Karpas-422 (cell line): ENCODE data around the gene CRISPLD2. TPM values are rescaled to one million over a fixed set of nuclear protein-coding genes. Genes with fewer than 3 reads are reported as not detected.

Experiments used
- DNase-seq: peaks from one replicate; pipeline ENCODE4 v3.0.0-alpha.2; 2015
- H2AFZ ChIP-seq: fragments of 200-600 bp; sonication (generic); 2 replicates; pipeline ENCODE4 v1.6.1; 2014; ENCODE audit warnings: antibody characterized with exemption, low read length, mixed read lengths
- H3K27ac ChIP-seq: fragments of 200-600 bp; sonication (generic); 2 replicates; pipeline ENCODE4 v1.5.1; 2014; ENCODE audit warnings: mild to moderate bottlenecking, low read length, moderate library complexity
- H3K27me3 ChIP-seq: fragments of 200-600 bp; sonication (generic); 2 replicates; pipeline ENCODE4 v1.6.1; 2014; ENCODE audit warnings: low read length, mixed read lengths
- H3K36me3 ChIP-seq: fragments of 200-600 bp; sonication (generic); 2 replicates; pipeline ENCODE4 v1.6.1; 2014; ENCODE audit warnings: low read length, mixed read lengths; ENCODE audit not compliant: insufficient read depth
- H3K4me1 ChIP-seq: fragments of 200-600 bp; sonication (generic); 2 replicates; pipeline ENCODE4 v1.6.1; 2014; ENCODE audit warnings: mild to moderate bottlenecking, low read length, mixed read lengths
- H3K4me2 ChIP-seq: fragments of 200-600 bp; sonication (generic); 2 replicates; pipeline ENCODE4 v1.6.1; 2014; ENCODE audit warnings: low read length, low read depth, mild to moderate bottlenecking; ENCODE audit not compliant: poor library complexity, severe bottlenecking
- H3K4me3 ChIP-seq: fragments of 200-600 bp; sonication (generic); 2 replicates; pipeline ENCODE4 v1.5.1; 2014; ENCODE audit warnings: mild to moderate bottlenecking, antibody characterized with exemption, low read length, mixed read lengths
- H3K79me2 ChIP-seq: fragments of 200-600 bp; sonication (generic); 2 replicates; pipeline ENCODE4 v1.6.1; 2014; ENCODE audit warnings: mild to moderate bottlenecking, low read length, mixed read lengths
- H3K9ac ChIP-seq: fragments of 200-600 bp; sonication (generic); 2 replicates; pipeline ENCODE4 v1.6.0; 2014; ENCODE audit warnings: low read length
- H3K9me2 ChIP-seq: fragments of 200-600 bp; sonication (generic), shearing (Covaris generic); replicated peaks from 2 replicates; pipeline ENCODE4 v1.6.0; 2014; ENCODE audit warnings: mild to moderate bottlenecking, low read length, moderate library complexity; ENCODE audit not compliant: insufficient read depth
- H3K9me3 ChIP-seq: fragments of 300-700, 200-600 bp; sonication (generic); 2 replicates; pipeline ENCODE4 v1.6.1; 2014; ENCODE audit warnings: low read length, mixed read lengths
- H4K20me1 ChIP-seq: fragments of 200-600 bp; sonication (generic); 2 replicates; pipeline ENCODE4 v1.6.1; 2014; ENCODE audit warnings: mild to moderate bottlenecking, antibody characterized with exemption, low read length, low read depth; ENCODE audit not compliant: insufficient read depth
- total RNA-seq: library from RNA; depleted of rRNA; stranded (reverse); fragments of >200 nt; shearing (Covaris generic); gene quantifications from 2 replicates; pipeline ENCODE4 v1.2.3, GENCODE V29; 2014; ENCODE audit warnings: low replicate concordance; rRNA removed

Gene CRISPLD2, protein sequence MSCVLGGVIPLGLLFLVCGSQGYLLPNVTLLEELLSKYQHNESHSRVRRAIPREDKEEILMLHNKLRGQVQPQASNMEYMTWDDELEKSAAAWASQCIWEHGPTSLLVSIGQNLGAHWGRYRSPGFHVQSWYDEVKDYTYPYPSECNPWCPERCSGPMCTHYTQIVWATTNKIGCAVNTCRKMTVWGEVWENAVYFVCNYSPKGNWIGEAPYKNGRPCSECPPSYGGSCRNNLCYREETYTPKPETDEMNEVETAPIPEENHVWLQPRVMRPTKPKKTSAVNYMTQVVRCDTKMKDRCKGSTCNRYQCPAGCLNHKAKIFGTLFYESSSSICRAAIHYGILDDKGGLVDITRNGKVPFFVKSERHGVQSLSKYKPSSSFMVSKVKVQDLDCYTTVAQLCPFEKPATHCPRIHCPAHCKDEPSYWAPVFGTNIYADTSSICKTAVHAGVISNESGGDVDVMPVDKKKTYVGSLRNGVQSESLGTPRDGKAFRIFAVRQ
- total RNA-seq: not detected in 2 replicates

DNA sequence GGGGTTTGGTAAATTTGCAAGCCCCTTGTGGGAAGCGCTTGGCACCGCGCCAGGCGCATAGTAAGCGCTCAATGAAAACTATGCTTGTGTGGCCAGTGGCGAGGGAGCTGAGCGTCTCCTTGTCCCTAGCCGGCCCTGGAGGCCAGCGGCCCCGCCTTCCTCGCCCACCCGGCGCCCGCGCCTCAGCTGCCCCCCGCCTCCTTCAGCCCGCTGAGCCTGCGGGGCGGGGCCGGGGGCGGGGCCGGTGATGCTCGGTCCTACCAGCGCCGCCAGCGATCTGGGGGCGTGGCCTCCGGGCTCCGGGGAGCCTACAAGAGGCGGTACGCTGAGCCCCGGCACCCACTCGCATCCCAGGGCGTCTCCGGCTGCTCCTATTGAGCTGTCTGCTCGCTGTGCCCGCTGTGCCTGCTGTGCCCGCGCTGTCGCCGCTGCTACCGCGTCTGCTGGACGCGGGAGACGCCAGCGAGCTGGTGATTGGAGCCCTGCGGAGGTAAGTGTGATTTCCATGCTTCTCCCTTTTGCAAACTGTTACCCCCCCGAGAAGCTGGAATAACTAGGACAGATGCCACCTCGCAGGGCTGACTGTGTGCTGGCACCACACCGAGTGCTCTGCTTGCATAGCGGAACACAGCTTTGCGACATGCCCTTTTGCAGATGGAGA is at the start of gene CRISPLD2:
CRISPLD2 (plus strand) TSS at position 342 of the 661 bp plus-strand sequence. CDS start 18,511 bp downstream, outside the sequence.
- 0 out of 2 replicates have a peak, but pooled peaks cover 3% of the 10 kb centered on the region for H4K20me1 ChIP-seq
- no peak within 1 kb of the TSS for H3K27ac ChIP-seq
- no peaks in the 10 kb centered on the region for H3K4me1 ChIP-seq
- no peaks in the 10 kb centered on the region for H3K9me3 ChIP-seq
- no peak within 1 kb of the TSS for H3K9ac ChIP-seq
- no peaks in the 10 kb centered on the region for H3K27me3 ChIP-seq
- no peaks in the 10 kb centered on the region for H3K79me2 ChIP-seq
- DNase-seq: no peak
- no peaks in the 10 kb centered on the region for H3K9me2 ChIP-seq
- no peak within 1 kb of the TSS for H2AFZ ChIP-seq
- H3K4me2 ChIP-seq: no peak within 1 kb of the TSS
- H3K4me3 ChIP-seq: no peak within 1 kb of the TSS
- H3K36me3 ChIP-seq: no peaks in the 10 kb centered on the region

DNA sequence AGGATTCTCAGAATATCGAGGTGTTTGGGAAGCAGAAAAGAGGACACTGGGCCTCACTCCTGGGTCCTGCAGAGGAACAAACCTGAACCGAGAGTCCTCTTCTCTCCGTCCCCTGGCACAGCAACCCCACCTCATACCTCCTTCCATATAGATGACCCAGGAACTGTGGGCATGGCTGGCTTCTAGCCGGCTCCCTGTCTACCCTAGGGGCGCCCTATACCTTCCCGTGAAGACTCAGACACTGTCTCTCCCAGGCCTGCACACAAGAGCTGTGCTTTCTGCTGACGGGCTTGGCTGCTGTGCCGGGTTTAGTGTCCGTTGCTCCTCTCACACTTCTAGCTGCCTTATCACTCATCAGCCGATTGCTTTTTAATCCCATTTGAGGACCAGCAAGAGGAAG is 46.5 kb upstream of the CRISPLD2 start:
- Histone ChIP-seq H3K27me3 (no peaks in the 10 kb centered on the region), H3K79me2 (peaks cover 18% of the 10 kb centered on the region), H3K27ac (no peak overlapping the region), H2AFZ (no peak overlapping the region), H3K4me1 (no peaks in the 10 kb centered on the region), H3K4me2 (no peak overlapping the region), H3K9me2 (no peaks in the 10 kb centered on the region), H3K9me3 (no peaks in the 10 kb centered on the region), H3K9ac (no peak overlapping the region), H3K36me3 (peaks cover 47% of the 10 kb centered on the region), H3K4me3 (no peak overlapping the region), H4K20me1 (no peaks in the 10 kb centered on the region)
- DNase-seq: no peak

DNA sequence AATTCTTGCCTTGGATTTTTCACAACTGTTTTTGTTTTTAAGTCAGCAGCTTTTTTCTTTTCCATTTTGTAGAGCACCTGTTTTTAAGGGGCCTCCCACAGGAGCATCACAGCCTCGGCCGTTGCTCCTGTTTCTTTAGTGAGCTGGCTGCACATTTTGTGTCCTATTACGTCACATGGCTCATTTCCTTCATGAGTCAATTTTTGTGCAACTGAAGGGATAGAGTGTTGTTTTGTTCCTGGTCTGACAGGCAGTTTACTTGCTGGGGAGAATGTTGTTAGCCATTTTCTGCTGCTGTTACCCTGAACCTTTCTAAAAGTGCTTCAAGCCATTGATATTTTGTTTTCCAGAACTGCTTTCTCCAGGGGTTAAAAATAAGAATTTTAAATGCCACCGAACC is 45.0 kb upstream of the CRISPLD2 start:
- no peak overlapping the region for H3K27ac ChIP-seq
- no peaks in the 10 kb centered on the region for H3K9me3 ChIP-seq
- H3K9me2 ChIP-seq: no peaks in the 10 kb centered on the region
- H3K27me3 ChIP-seq: no peaks in the 10 kb centered on the region
- no peak for DNase-seq
- H3K36me3 ChIP-seq: peaks cover 41% of the 10 kb centered on the region
- no peak overlapping the region for H3K4me3 ChIP-seq
- H4K20me1 ChIP-seq: no peaks in the 10 kb centered on the region
- H2AFZ ChIP-seq: no peak overlapping the region
- peaks cover 6% of the 10 kb centered on the region; the same call in 1 of the 2 replicates for H3K79me2 ChIP-seq
- no peak overlapping the region for H3K9ac ChIP-seq
- no peak overlapping the region for H3K4me2 ChIP-seq
- H3K4me1 ChIP-seq: no peaks in the 10 kb centered on the region

DNA sequence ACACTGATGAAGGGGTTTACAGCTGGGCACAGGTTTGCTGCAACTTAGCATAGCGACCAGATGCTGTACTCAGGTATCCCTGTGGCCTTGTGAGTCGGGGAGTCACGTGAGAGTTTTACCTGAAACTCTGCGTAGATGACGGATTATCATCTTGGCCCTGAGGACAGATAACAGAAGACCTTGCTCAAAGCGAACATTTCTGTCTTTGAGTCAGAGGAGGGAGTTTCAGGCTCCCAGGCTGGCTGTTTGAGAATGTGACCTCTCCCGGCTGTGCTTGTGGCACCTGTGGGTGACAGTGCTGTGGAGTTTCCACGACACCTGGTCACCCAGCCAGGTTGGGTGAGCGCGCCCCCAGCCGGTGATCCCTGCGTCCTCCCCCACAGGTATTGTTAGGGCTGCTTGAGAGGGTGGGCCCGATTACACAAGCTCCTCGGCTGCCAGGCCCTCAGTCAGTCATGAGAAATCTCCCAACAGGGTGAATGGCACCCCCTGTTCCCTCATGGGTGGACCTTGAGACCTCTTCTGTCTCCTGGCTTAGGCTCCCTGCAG is 44.4 kb upstream of the CRISPLD2 start:
- Histone ChIP-seq H3K9ac (no peak overlapping the region), H3K27ac (no peak overlapping the region), H3K79me2 (0 out of 2 replicates have a peak, but pooled peaks cover 2% of the 10 kb centered on the region), H3K4me3 (no peak overlapping the region), H3K4me2 (no peak overlapping the region), H3K4me1 (no peaks in the 10 kb centered on the region), H3K36me3 (peaks cover 41% of the 10 kb centered on the region), H3K9me3 (no peaks in the 10 kb centered on the region), H3K27me3 (no peaks in the 10 kb centered on the region), H4K20me1 (no peaks in the 10 kb centered on the region), H2AFZ (no peak overlapping the region), H3K9me2 (no peaks in the 10 kb centered on the region)
- DNase-seq: no peak

DNA sequence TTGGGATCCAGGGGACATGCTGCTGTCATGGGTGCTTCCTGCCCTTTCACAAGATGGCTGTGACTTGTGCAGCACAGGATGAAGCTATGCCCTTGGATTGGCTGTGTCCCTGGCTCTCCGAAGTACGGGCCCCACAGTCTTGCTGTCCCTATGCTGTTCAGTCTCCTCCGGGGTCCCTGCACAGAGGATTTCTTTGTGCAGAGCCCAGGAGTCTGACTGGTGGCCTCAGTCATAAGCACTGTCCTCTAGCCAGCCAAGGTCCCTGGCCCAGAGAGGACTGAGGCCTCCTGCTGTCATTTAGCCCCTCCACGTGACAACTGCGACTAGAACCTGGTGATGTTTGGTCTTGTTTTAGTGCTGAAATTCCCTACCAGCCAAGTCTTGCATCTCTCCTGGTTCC is 42.4 kb upstream of the CRISPLD2 start:
- Histone ChIP-seq H3K9ac (no peak overlapping the region), H3K27me3 (no peaks in the 10 kb centered on the region), H3K9me2 (no peaks in the 10 kb centered on the region), H3K9me3 (no peaks in the 10 kb centered on the region), H3K4me3 (no peak overlapping the region), H3K4me1 (no peaks in the 10 kb centered on the region), H4K20me1 (no peaks in the 10 kb centered on the region), H3K79me2 (no peaks in the 10 kb centered on the region), H3K27ac (no peak overlapping the region), H3K4me2 (no peak overlapping the region), H2AFZ (no peak overlapping the region), H3K36me3 (peaks cover 43% of the 10 kb centered on the region)
- no peak for DNase-seq

DNA sequence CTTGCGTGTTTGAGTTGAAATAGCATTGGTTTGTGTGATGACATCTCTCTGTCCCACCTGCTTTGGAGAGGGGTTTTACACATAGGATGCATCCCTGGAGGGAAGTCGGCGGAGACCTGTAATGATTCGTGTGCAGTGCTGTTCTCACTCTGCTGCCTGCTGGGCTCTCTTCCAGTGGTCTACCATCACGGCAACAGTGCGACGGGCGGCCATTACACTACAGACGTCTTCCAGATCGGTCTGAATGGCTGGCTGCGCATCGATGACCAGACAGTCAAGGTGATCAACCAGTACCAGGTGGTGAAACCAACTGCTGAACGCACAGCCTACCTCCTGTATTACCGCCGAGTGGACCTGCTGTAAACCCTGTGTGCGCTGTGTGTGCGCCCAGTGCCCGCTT is 41.1 kb upstream of the CRISPLD2 start:
- Histone ChIP-seq H3K4me2 (no peak overlapping the region), H3K9me2 (no peaks in the 10 kb centered on the region), H3K36me3 (peaks cover 38% of the 10 kb centered on the region), H2AFZ (no peak overlapping the region), H3K4me1 (no peaks in the 10 kb centered on the region), H4K20me1 (no peaks in the 10 kb centered on the region), H3K4me3 (no peak overlapping the region), H3K79me2 (no peaks in the 10 kb centered on the region), H3K9me3 (no peaks in the 10 kb centered on the region), H3K27me3 (no peaks in the 10 kb centered on the region), H3K27ac (no peak overlapping the region), H3K9ac (no peak overlapping the region)
- DNase-seq: no peak

DNA sequence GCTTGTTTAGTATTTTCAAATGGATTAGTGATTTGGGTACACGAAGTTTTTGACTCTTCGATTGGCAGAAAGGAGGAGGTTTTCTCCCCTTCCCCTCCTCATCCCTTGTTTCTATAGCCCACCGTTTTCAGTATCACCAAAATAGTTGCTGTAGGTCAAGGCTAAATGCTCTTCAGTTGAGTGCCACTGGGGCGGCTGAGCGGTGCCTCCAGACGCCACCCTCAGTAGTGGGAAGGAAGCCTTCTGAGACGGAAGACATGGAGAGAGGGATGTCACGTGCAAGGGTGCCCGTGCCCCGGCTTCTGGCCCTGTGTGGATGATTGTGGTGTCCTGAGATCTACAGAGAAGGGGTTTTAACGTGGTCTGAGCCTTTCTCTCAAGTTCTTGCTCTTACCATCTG is 39.7 kb upstream of the CRISPLD2 start:
- Histone ChIP-seq H3K27ac (no peak overlapping the region), H3K36me3 (peaks cover 33% of the 10 kb centered on the region), H4K20me1 (no peaks in the 10 kb centered on the region), H2AFZ (no peak overlapping the region), H3K27me3 (no peaks in the 10 kb centered on the region), H3K9me3 (no peaks in the 10 kb centered on the region), H3K4me1 (no peaks in the 10 kb centered on the region), H3K9ac (no peak overlapping the region), H3K9me2 (no peaks in the 10 kb centered on the region), H3K79me2 (no peaks in the 10 kb centered on the region), H3K4me2 (no peak overlapping the region), H3K4me3 (no peak overlapping the region)
- DNase-seq: no peak
